Measurements from ENCODE around the gene NEK6. TPM values are rescaled to one million over a fixed set of nuclear protein-coding genes. Genes with fewer than 3 reads are reported as not detected.

NEK6 gene
- total RNA-seq, 1 donor from 2014 or later, result 15.7 TPM

GRCh38 chr9:124349675-124350493 is 92.1 kb downstream of the NEK6 start:
- peaks cover 0 to 6% (median 4%) of the 10 kb centered on the region in 3 donors for H3K4me1 ChIP-seq (ENCODE audit: control insufficient read depth in 3 of 3, insufficient read depth in 3 of 3, low read length in 3 of 3)
- H3K36me3 ChIP-seq (ENCODE audit: control insufficient read depth in 3 of 3, insufficient read depth in 3 of 3, low read length in 3 of 3), result peaks cover 43 to 55% (median 51%) of the 10 kb centered on the region in 3 donors
- H3K9ac ChIP-seq (ENCODE audit: low read depth in 1 of 3, low read length in 3 of 3), result no peak overlapping the region
- no peak overlapping the region for H3K27ac ChIP-seq (ENCODE audit: low read depth, low read length)
- H3K9me3 ChIP-seq (ENCODE audit: control insufficient read depth in 3 of 3, low read length in 3 of 3), result no peaks in the 10 kb centered on the region
- H3K4me3 ChIP-seq (ENCODE audit: low read length in 3 of 3), result no peak overlapping the region
- H3K27me3 ChIP-seq (ENCODE audit: control insufficient read depth in 3 of 3, insufficient read depth in 3 of 3, low read length in 3 of 3), result no peaks in the 10 kb centered on the region

DNA sequence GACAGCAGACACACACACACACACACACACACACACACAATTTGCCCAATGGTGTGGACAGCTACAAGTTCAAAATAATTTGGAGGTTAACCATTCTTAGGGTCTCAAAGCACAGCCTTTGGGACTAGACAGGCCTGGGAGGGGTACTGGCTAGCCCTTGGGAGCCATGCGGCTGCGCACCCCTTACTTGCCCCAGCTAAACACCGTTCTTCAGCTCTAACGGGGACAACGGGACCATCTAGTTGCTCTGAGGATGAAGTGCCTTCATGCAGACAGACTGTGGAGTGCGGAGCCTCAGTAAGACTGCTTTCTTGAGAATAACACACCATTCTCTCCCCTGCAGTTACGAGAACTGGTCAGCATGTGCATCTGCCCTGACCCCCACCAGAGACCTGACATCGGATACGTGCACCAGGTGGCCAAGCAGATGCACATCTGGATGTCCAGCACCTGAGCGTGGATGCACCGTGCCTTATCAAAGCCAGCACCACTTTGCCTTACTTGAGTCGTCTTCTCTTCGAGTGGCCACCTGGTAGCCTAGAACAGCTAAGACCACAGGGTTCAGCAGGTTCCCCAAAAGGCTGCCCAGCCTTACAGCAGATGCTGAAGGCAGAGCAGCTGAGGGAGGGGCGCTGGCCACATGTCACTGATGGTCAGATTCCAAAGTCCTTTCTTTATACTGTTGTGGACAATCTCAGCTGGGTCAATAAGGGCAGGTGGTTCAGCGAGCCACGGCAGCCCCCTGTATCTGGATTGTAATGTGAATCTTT is 92.9 kb downstream of the NEK6 start:
- Histone ChIP-seq H3K9ac (ENCODE audit: low read depth in 1 of 3, low read length in 3 of 3) (no peak overlapping the region), H3K4me1 (ENCODE audit: control insufficient read depth in 3 of 3, insufficient read depth in 3 of 3, low read length in 3 of 3) (peaks cover 0 to 7% (median 4%) of the 10 kb centered on the region in 3 donors), H3K27me3 (ENCODE audit: control insufficient read depth in 3 of 3, insufficient read depth in 3 of 3, low read length in 3 of 3) (no peaks in the 10 kb centered on the region), H3K36me3 (ENCODE audit: control insufficient read depth in 3 of 3, insufficient read depth in 3 of 3, low read length in 3 of 3) (peaks cover 44 to 60% (median 56%) of the 10 kb centered on the region in 3 donors), H3K27ac (ENCODE audit: low read depth, low read length) (no peak overlapping the region), H3K9me3 (ENCODE audit: control insufficient read depth in 3 of 3, low read length in 3 of 3) (no peaks in the 10 kb centered on the region), H3K4me3 (ENCODE audit: low read length in 3 of 3) (no peak overlapping the region)

DNA sequence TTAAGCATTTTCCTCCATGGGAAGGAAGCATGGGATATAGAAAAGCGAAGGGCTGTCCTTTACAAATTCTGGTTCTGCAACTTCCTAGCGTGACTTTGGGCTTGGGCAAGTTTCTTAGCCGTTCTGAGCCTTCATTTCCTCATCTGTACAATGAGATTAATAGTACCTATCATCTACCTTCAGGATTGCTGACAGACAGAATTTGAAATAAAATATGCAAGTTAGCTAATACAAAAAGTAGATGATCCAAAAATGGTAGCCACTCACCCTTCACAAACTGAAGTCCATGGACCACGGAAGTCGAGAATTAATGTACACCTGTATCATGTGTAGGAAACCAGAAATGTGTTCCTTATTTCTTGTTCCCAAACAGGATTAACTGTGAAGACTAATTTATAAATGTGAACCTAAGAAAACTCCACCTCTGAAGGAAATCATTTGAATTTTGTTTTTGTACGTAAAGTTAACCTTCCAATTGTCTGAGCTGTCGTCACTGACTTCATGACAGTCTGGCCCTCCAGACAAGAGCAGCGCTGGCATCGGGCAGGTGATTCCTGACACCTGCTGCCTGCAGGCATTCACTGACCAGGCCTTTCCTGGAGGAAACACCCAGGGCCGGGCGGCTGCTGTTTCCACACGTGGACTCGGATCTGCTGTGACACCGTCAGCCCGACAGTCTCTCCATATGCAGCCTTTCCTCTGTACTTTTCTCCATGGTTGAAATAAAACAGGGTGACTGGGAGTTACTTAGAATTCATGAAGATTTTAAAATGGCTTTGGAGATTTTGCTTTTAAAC is 94.1 kb downstream of the NEK6 start:
- Histone ChIP-seq H3K27ac (ENCODE audit: low read depth, low read length) (no peak overlapping the region), H3K27me3 (ENCODE audit: control insufficient read depth in 3 of 3, insufficient read depth in 3 of 3, low read length in 3 of 3) (no peaks in the 10 kb centered on the region), H3K4me3 (ENCODE audit: low read length in 3 of 3) (no peak overlapping the region), H3K9me3 (ENCODE audit: control insufficient read depth in 3 of 3, low read length in 3 of 3) (no peaks in the 10 kb centered on the region), H3K36me3 (ENCODE audit: control insufficient read depth in 3 of 3, insufficient read depth in 3 of 3, low read length in 3 of 3) (peaks cover 53 to 66% (median 65%) of the 10 kb centered on the region in 3 donors), H3K4me1 (ENCODE audit: control insufficient read depth in 3 of 3, insufficient read depth in 3 of 3, low read length in 3 of 3) (peaks cover 0 to 7% (median 4%) of the 10 kb centered on the region in 3 donors), H3K9ac (ENCODE audit: low read depth in 1 of 3, low read length in 3 of 3) (no peak overlapping the region)

- Histone ChIP-seq H3K27me3 (ENCODE audit: control insufficient read depth in 3 of 3, insufficient read depth in 3 of 3, low read length in 3 of 3) (no peaks in the 10 kb centered on the region), H3K9me3 (ENCODE audit: control insufficient read depth in 3 of 3, low read length in 3 of 3) (no peaks in the 10 kb centered on the region), H3K36me3 (ENCODE audit: control insufficient read depth in 3 of 3, insufficient read depth in 3 of 3, low read length in 3 of 3) (peaks cover 51 to 66% (median 65%) of the 10 kb centered on the region in 3 donors), H3K27ac (ENCODE audit: low read depth, low read length) (no peak overlapping the region), H3K4me1 (ENCODE audit: control insufficient read depth in 3 of 3, insufficient read depth in 3 of 3, low read length in 3 of 3) (peaks cover 0 to 9% (median 8%) of the 10 kb centered on the region in 3 donors), H3K9ac (ENCODE audit: low read depth in 1 of 3, low read length in 3 of 3) (no peak overlapping the region), H3K4me3 (ENCODE audit: low read length in 3 of 3) (no peak overlapping the region)
Observed at GRCh38 chr9:124352616-124353015, 94.9 kb downstream of the NEK6 start.

DNA sequence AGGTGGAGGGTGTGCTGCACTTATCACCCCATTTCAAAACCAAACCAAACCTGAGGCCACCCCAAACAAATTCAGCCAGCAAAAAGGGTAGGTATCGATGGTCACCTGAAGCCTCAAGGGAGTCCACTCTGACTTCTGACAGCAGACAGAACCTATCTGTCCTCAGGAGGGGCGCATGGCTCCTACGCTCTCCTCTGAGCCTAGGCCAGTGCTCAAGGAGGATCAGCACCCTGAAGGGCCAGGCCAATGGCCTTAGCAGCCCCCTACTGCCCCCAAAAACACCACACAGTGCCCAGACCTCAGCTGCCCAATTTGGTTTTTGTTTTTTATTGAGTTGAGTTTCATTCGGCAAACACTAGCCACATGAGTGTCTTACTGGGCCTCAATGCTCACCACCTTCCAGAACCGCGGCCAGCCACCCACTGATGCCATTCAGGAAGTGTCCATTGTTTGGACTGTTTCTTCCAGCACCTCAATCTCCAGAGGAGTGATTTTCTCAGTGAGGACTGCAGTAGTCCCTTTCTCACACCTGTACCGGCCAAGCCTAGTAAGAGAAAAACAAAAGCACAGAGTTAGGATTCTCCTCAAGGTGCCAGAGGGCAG is 95.5 kb downstream of the NEK6 start:
- Histone ChIP-seq H3K9me3 (ENCODE audit: control insufficient read depth in 3 of 3, low read length in 3 of 3) (no peaks in the 10 kb centered on the region), H3K27me3 (ENCODE audit: control insufficient read depth in 3 of 3, insufficient read depth in 3 of 3, low read length in 3 of 3) (no peaks in the 10 kb centered on the region), H3K36me3 (ENCODE audit: control insufficient read depth in 3 of 3, insufficient read depth in 3 of 3, low read length in 3 of 3) (peaks cover 46 to 65% (median 60%) of the 10 kb centered on the region in 3 donors), H3K9ac (ENCODE audit: low read depth in 1 of 3, low read length in 3 of 3) (no peak overlapping the region), H3K4me1 (ENCODE audit: control insufficient read depth in 3 of 3, insufficient read depth in 3 of 3, low read length in 3 of 3) (peaks cover 0 to 16% (median 12%) of the 10 kb centered on the region in 3 donors), H3K27ac (ENCODE audit: low read depth, low read length) (no peak overlapping the region), H3K4me3 (ENCODE audit: low read length in 3 of 3) (no peak overlapping the region)

- no peaks in the 10 kb centered on the region for H3K9me3 ChIP-seq (ENCODE audit: control insufficient read depth in 3 of 3, low read length in 3 of 3)
- no peak overlapping the region for H3K4me3 ChIP-seq (ENCODE audit: low read length in 3 of 3)
- H3K4me1 ChIP-seq (ENCODE audit: control insufficient read depth in 3 of 3, insufficient read depth in 3 of 3, low read length in 3 of 3), result peaks cover 0 to 19% (median 15%) of the 10 kb centered on the region in 3 donors
- H3K27me3 ChIP-seq (ENCODE audit: control insufficient read depth in 3 of 3, insufficient read depth in 3 of 3, low read length in 3 of 3), result no peaks in the 10 kb centered on the region
- H3K36me3 ChIP-seq (ENCODE audit: control insufficient read depth in 3 of 3, insufficient read depth in 3 of 3, low read length in 3 of 3), result peaks cover 41 to 60% (median 54%) of the 10 kb centered on the region in 3 donors
- H3K27ac ChIP-seq (ENCODE audit: low read depth, low read length), result no peak overlapping the region
- H3K9ac ChIP-seq (ENCODE audit: low read depth in 1 of 3, low read length in 3 of 3), result no peak overlapping the region
Observed at GRCh38 chr9:124353811-124354274, 96.1 kb downstream of the NEK6 start.

DNA sequence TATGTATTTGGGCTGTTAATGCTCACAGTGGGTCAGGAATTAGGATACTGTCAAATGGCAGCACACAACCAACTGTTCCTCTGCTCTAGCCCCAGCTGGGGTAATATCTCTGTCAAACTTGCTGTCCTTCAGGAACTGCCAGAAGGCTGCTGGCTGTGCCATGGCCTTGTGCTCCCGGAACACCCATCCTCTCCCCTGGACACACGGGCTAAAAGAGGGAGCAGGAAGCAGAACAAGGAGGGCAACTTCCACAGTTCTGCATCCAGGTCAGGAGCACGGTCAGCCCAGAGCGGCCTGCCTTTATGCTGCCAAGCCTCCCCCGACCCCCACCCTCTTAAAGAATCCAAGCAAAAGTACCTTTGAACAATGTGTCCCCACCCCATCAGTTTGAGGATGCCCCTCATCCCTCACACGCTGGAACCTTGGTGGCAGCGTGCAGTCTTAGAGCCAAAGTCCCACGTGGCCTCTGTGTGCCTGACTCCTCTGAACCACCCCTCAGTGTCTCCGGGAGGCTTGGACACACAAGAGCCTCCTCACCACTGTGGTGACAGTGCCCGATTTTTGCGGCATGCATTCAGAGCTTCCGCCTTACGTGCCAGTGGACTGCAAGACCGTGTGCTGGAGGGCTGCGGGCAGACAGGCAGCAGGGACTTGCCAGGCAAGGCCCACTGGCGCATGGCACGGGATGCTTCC is 96.7 kb downstream of the NEK6 start:
- Histone ChIP-seq H3K9me3 (ENCODE audit: control insufficient read depth in 3 of 3, low read length in 3 of 3) (no peaks in the 10 kb centered on the region), H3K36me3 (ENCODE audit: control insufficient read depth in 3 of 3, insufficient read depth in 3 of 3, low read length in 3 of 3) (peaks cover 41 to 54% (median 50%) of the 10 kb centered on the region in 3 donors), H3K9ac (ENCODE audit: low read depth in 1 of 3, low read length in 3 of 3) (no peak overlapping the region), H3K27ac (ENCODE audit: low read depth, low read length) (no peak overlapping the region), H3K27me3 (ENCODE audit: control insufficient read depth in 3 of 3, insufficient read depth in 3 of 3, low read length in 3 of 3) (no peaks in the 10 kb centered on the region), H3K4me1 (ENCODE audit: control insufficient read depth in 3 of 3, insufficient read depth in 3 of 3, low read length in 3 of 3) (peaks cover 0 to 23% (median 15%) of the 10 kb centered on the region in 3 donors), H3K4me3 (ENCODE audit: low read length in 3 of 3) (no peak overlapping the region)

GRCh38 chr9:124355039-124355940 is 97.5 kb downstream of the NEK6 start:
- Histone ChIP-seq H3K9me3 (ENCODE audit: control insufficient read depth in 3 of 3, low read length in 3 of 3) (no peaks in the 10 kb centered on the region), H3K36me3 (ENCODE audit: control insufficient read depth in 3 of 3, insufficient read depth in 3 of 3, low read length in 3 of 3) (peaks cover 38 to 52% (median 47%) of the 10 kb centered on the region in 3 donors), H3K4me3 (ENCODE audit: low read length in 3 of 3) (no peak overlapping the region), H3K4me1 (ENCODE audit: control insufficient read depth in 3 of 3, insufficient read depth in 3 of 3, low read length in 3 of 3) (peaks cover 0 to 24% (median 15%) of the 10 kb centered on the region in 3 donors), H3K27me3 (ENCODE audit: control insufficient read depth in 3 of 3, insufficient read depth in 3 of 3, low read length in 3 of 3) (no peaks in the 10 kb centered on the region), H3K9ac (ENCODE audit: low read depth in 1 of 3, low read length in 3 of 3) (no peak overlapping the region), H3K27ac (ENCODE audit: low read depth, low read length) (no peak overlapping the region)

Data from skeletal muscle tissue (tissue), 4 donors.